DOHH2 (cell line): ENCODE data around the gene SNAP29.

Experiments used
- EZH2phosphoT487 ChIP-seq: fragments of 200-600 bp; sonication (generic); IDR thresholded peaks from 2 replicates; pipeline ENCODE4 v1.6.1; 2017; ENCODE audit warnings: borderline replicate concordance, mild to moderate bottlenecking, antibody characterized with exemption, low read length, moderate library complexity, mixed read lengths
- TF ChIP-seq, protein P1 (sequence below): fragments of 200-600 bp; sonication (generic); IDR thresholded peaks from one replicate; pipeline ENCODE4 v1.5.1; 2014; ENCODE audit warnings: antibody characterized with exemption, mild to moderate bottlenecking, low read depth, low read length; ENCODE audit not compliant: poor library complexity, severe bottlenecking

DNA sequence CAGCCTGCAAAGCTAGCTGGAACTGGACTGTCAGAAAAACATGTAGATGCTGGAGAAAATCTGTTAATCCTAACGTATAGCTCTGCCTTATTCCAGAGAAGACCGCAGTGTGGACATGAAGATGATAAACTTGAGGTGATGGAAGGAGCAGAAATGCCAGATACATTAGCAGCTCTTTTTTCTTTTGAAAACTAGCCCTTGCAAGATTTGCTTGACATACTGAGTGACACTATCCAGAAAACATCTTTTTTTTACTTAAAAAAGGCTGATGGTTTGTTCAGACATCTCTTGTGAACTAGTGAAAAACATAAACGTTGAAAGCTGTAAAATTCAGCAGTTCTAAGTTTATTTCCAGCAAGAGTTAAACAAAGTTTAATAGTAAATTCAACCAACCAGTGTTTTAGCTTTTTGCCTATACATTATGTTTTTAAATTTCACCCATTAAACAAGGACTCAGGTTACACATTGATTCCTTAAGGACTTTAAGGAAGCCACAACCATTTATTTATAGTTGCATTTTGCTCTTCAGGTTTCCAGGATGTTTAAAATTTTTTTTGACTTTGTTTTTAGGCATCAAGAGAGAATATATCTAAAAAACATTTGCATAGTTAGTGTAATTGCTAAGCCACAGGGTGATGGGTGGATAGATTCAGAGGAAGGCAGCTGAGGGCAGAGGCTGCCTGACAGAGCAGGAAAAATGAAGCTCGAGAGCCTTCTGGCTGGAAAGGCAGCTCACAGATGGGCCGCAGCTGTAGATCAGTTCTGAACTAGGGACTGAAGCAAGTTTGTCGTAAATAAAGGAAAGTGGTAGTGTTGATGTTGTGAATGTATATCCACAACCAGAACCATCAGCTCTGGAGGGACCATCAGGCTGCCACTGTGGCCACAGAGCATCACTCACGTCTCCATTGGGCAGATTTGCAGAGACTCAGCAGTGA, 9.5 kb downstream of the SNAP29 start:
- TF ChIP-seq, protein P1, sequence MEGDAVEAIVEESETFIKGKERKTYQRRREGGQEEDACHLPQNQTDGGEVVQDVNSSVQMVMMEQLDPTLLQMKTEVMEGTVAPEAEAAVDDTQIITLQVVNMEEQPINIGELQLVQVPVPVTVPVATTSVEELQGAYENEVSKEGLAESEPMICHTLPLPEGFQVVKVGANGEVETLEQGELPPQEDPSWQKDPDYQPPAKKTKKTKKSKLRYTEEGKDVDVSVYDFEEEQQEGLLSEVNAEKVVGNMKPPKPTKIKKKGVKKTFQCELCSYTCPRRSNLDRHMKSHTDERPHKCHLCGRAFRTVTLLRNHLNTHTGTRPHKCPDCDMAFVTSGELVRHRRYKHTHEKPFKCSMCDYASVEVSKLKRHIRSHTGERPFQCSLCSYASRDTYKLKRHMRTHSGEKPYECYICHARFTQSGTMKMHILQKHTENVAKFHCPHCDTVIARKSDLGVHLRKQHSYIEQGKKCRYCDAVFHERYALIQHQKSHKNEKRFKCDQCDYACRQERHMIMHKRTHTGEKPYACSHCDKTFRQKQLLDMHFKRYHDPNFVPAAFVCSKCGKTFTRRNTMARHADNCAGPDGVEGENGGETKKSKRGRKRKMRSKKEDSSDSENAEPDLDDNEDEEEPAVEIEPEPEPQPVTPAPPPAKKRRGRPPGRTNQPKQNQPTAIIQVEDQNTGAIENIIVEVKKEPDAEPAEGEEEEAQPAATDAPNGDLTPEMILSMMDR = no peak
- no peak for TF ChIP-seq EZH2phosphoT487
